ENCODE measurements around the gene NBPF3. TPM values are rescaled to one million over a fixed set of nuclear protein-coding genes. Genes with fewer than 3 reads are reported as not detected.

NBPF3 gene
- total RNA-seq, 1 experiment from 2014 or later: 15.8 TPM

DNA sequence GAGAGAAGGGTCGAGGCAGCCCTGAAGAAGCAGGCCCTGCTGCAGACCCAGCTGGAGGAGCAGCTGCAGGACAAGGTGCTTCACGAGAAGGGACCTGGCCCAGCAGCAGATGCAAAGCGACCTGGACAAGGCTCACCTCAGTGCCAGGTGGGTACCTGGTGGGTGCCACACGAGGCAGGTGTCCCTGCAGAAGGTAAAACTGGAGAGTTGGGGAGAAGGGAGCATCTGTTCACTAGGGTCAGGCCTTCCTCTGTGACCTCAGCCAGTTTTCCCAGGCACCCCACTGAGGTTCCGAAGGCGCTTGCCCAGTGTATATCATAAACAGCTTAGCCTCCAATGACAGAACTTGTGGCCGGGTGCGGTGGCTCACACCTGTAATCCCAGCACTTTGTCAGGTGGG lies 5.5 kb upstream of the NBPF3 start:
- H2BK5ac ChIP-seq (ENCODE audit: insufficient read length, low read length): no peak overlapping the region
- TF ChIP-seq, protein P1, sequence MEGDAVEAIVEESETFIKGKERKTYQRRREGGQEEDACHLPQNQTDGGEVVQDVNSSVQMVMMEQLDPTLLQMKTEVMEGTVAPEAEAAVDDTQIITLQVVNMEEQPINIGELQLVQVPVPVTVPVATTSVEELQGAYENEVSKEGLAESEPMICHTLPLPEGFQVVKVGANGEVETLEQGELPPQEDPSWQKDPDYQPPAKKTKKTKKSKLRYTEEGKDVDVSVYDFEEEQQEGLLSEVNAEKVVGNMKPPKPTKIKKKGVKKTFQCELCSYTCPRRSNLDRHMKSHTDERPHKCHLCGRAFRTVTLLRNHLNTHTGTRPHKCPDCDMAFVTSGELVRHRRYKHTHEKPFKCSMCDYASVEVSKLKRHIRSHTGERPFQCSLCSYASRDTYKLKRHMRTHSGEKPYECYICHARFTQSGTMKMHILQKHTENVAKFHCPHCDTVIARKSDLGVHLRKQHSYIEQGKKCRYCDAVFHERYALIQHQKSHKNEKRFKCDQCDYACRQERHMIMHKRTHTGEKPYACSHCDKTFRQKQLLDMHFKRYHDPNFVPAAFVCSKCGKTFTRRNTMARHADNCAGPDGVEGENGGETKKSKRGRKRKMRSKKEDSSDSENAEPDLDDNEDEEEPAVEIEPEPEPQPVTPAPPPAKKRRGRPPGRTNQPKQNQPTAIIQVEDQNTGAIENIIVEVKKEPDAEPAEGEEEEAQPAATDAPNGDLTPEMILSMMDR (conservative IDR thresholded peaks at IDR 0.05): no peak
- no peaks in the 10 kb centered on the region for H3K79me2 ChIP-seq (ENCODE audit: insufficient read depth, low read length)
- Mint-ChIP-seq H3K9me3 (no peaks in the 10 kb centered on the region), H3K27me3 (ENCODE audit: low read depth) (peaks cover 37% of the 10 kb centered on the region), H3K4me3 (no peak overlapping the region), H3K36me3 (ENCODE audit: insufficient read depth in 1 of 3, low read depth in 3 of 3) (no peaks in the 10 kb centered on the region), H3K4me1 (peaks cover 2 to 21% of the 10 kb centered on the region in 2 experiments), H3K27ac (no peak overlapping the region; a peak in 1 of 7 replicates)
- no peak overlapping the region for H3K27ac ChIP-seq (ENCODE audit: insufficient read length, low read depth, low read length)
- H3T11ph ChIP-seq (ENCODE audit: low read length): no peak overlapping the region
- H3K14ac ChIP-seq (ENCODE audit: insufficient read depth, low read length): no peak overlapping the region
- no peaks in the 10 kb centered on the region for H3K79me1 ChIP-seq (ENCODE audit: insufficient read depth, low read depth, low read length, poor library complexity, severe bottlenecking)
- whole genome bisulfite sequencing (ENCODE audit: extremely low coverage, insufficient read length, low lambda C conversion rate): no CpG with 5 or more reads among the region's 8 CpGs
- no peaks in the 10 kb centered on the region for H3K23me2 ChIP-seq (ENCODE audit: insufficient read length, low read depth, low read length, poor library complexity, severe bottlenecking)
- H3K9me3 ChIP-seq (ENCODE audit: control insufficient read depth, low read depth, low read length): no peaks in the 10 kb centered on the region
- H2BK12ac ChIP-seq (ENCODE audit: insufficient read length, low read depth, low read length): no peak overlapping the region
- H3K23ac ChIP-seq (ENCODE audit: insufficient read length, low read depth, low read length): no peak overlapping the region
- no peak overlapping the region for H2AK5ac ChIP-seq (ENCODE audit: insufficient read length, low read length)
- H4K91ac ChIP-seq (ENCODE audit: insufficient read length, low read depth, low read length): no peak overlapping the region
- no peaks in the 10 kb centered on the region for H4K20me1 ChIP-seq (ENCODE audit: control insufficient read depth, insufficient read depth, insufficient read length)
- no peak overlapping the region for H4K8ac ChIP-seq (replicated peaks; ENCODE audit: insufficient read length, low read depth, low read length)
- no peak overlapping the region for H4K5ac ChIP-seq (ENCODE audit: insufficient read length, low read depth, low read length)
- H3K4ac ChIP-seq (ENCODE audit: low read depth, low read length): no peak overlapping the region
- H2AFZ ChIP-seq (ENCODE audit: low read length): no peak overlapping the region
- no peak overlapping the region for H3K4me2 ChIP-seq (ENCODE audit: insufficient read depth, insufficient read length, low read length)
- H2BK120ac ChIP-seq (ENCODE audit: low read depth, low read length, poor library complexity, severe bottlenecking): no peak overlapping the region
- H3K27me3 ChIP-seq (ENCODE audit: insufficient read depth, low read length): no peaks in the 10 kb centered on the region; the same call in 1 of the 2 replicates
- H2BK15ac ChIP-seq (ENCODE audit: low read depth, low read length): no peak overlapping the region
- no peak overlapping the region for H2BK20ac ChIP-seq (ENCODE audit: low read depth, low read length, poor library complexity, severe bottlenecking)
- no peak for DNase-seq
- H3K4me1 ChIP-seq (ENCODE audit: insufficient read depth, low read length): no peaks in the 10 kb centered on the region
- H3K18ac ChIP-seq (ENCODE audit: insufficient read length, low read depth, low read length): no peak overlapping the region
- no peak overlapping the region for H3K56ac ChIP-seq (ENCODE audit: insufficient read length, low read depth, low read length)
- H3K9ac ChIP-seq (ENCODE audit: extremely low read depth, insufficient read length, low read length): no peak overlapping the region

All from H9 (cell line).